Ureter (tissue), 1 donor: ENCODE data around the gene RHOA. TPM values are rescaled to one million over a fixed set of nuclear protein-coding genes. Genes with fewer than 3 reads are reported as not detected.
"Not testable (repeated sequence)": the region's sequence is repeated elsewhere in the genome, so short reads cannot be mapped to it uniquely, and the experiment has no call there.

Source experiments
- DNase-seq: peaks from one replicate; pipeline ENCODE4 v3.0.0-alpha.2; 2020; ENCODE audit warnings: low spot score
- total RNA-seq: library from RNA; stranded (reverse); gene quantifications from one replicate; pipeline ENCODE4 v1.2.4, GENCODE V29; 2023
- donor health status: DM: yes; HTN: yes; CAD: no.

Gene RHOA
- total RNA-seq, 1 donor from 2014 or later = 379 TPM

GRCh38 chr3:49411535-49411967 is 225 bp downstream of the RHOA start:
- no peak for DNase-seq

GRCh38 chr3:49410846-49411534 is 786 bp downstream of the RHOA start:
- DNase-seq = no peak

GRCh38 chr3:49410066-49410845 is 1.5 kb downstream of the RHOA start:
- DNase-seq = no peak

GRCh38 chr3:49406571-49407565 is 4.9 kb downstream of the RHOA start:
- DNase-seq = no peak

GRCh38 chr3:49405570-49405969 is 6.2 kb downstream of the RHOA start:
- DNase-seq = not testable (repeated sequence)

- no peak for DNase-seq
Observed at GRCh38 chr3:49403891-49404290, 7.9 kb downstream of the RHOA start.

- DNase-seq = no peak
Observed at GRCh38 chr3:49401766-49402165, 10.0 kb downstream of the RHOA start.

GRCh38 chr3:49399461-49399860 is 12.3 kb downstream of the RHOA start:
- no peak for DNase-seq

GRCh38 chr3:49397470-49397869 is 14.3 kb downstream of the RHOA start:
- DNase-seq = no peak

GRCh38 chr3:49391310-49391709 is 20.5 kb downstream of the RHOA start:
- not testable (repeated sequence) for DNase-seq

- DNase-seq = no peak
Observed at GRCh38 chr3:49389297-49389696, 22.5 kb downstream of the RHOA start.

GRCh38 chr3:49388289-49388820 is 23.4 kb downstream of the RHOA start:
- no peak for DNase-seq

- no peak for DNase-seq
Observed at GRCh38 chr3:49387721-49388120, 24.1 kb downstream of the RHOA start.

- DNase-seq = no peak
Observed at GRCh38 chr3:49386056-49386756, 25.6 kb downstream of the RHOA start.

GRCh38 chr3:49385617-49386016 is 26.2 kb downstream of the RHOA start:
- no peak for DNase-seq

- no peak for DNase-seq
Observed at GRCh38 chr3:49383387-49383786, 28.4 kb downstream of the RHOA start.

- no peak for DNase-seq
Observed at GRCh38 chr3:49378249-49378895, 33.4 kb downstream of the RHOA start.

GRCh38 chr3:49377483-49377882 is 34.3 kb downstream of the RHOA start:
- no peak for DNase-seq

GRCh38 chr3:49371946-49372345 is 39.8 kb downstream of the RHOA start:
- no peak for DNase-seq

- DNase-seq = no peak
Observed at GRCh38 chr3:49370585-49371290, 41.0 kb downstream of the RHOA start.
